ENCODE results near the gene GPR137C. TPM values are rescaled to one million over a fixed set of nuclear protein-coding genes. Genes with fewer than 3 reads are reported as not detected.

Gene GPR137C
- total and polyA plus RNA-seq, 2 of the 8 experiments (the other 6 are each of a cell fraction or from before 2014, with no cell fraction given): 2.7 to 4.3 TPM

DNA sequence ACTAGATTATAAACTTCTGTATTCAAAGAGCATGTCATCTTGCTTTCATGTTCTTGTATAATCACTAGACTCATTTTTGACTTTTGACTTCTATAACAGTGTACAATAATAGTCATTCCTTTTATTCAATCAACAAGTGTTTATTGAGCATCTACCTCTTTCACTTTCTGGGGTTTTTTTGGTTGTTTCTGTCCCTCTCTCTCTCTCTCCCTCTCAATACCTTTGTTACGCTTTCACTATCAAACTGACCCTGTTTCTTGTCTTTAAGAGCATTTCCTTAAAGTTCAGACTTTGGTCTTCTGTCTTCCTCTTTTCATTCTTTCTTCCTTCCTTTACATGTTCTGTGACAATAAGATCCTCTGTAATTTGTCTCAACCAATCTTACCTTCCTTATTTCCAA, 49.5 kb downstream of the GPR137C start:
- Histone ChIP-seq H4K8ac (ENCODE audit: extremely low read depth, insufficient read depth, low read length) (no peak overlapping the region), H3K4ac (replicated peaks; ENCODE audit: insufficient read length, low read depth, low read length) (no peak overlapping the region), H4K20me1 (replicated peaks in 1 of 2; ENCODE audit: control insufficient read depth in 1 of 2, insufficient read depth in 2 of 2, low read length in 2 of 2) (no peaks in the 10 kb centered on the region), H2AK5ac (ENCODE audit: low read depth, low read length) (no peak overlapping the region), H3K79me2 (ENCODE audit: control insufficient read depth in 1 of 2, insufficient read depth in 2 of 2, low read length in 2 of 2) (no peaks in the 10 kb centered on the region), H3K9me3 (ENCODE audit: insufficient read depth in 2 of 2, low read depth in 1 of 2, low read length in 1 of 2) (no peaks in the 10 kb centered on the region), H2BK15ac (ENCODE audit: low read length) (no peak overlapping the region), H4K91ac (replicated peaks; ENCODE audit: insufficient read length, low read length) (no peak overlapping the region), H3K36me3 (ENCODE audit: control insufficient read depth in 2 of 4, insufficient read depth in 4 of 4, low read length in 3 of 4) (no peaks in the 10 kb centered on the region), H3K79me1 (ENCODE audit: low read depth, low read length) (no peaks in the 10 kb centered on the region), H2AFZ (ENCODE audit: low read length) (no peak overlapping the region), H2BK20ac (ENCODE audit: low read length) (no peak overlapping the region), H2BK120ac (replicated peaks; ENCODE audit: low read depth, low read length) (no peak overlapping the region), H3K27me3 (replicated peaks in 1 of 4; ENCODE audit: control insufficient read depth in 3 of 4, extremely low read depth in 1 of 4, insufficient read depth in 3 of 4, low read length in 3 of 4) (no peaks in the 10 kb centered on the region), H3K9ac (replicated peaks in 1 of 4; ENCODE audit: extremely low read depth in 1 of 4, low read depth in 3 of 4, low read length in 3 of 4) (no peak overlapping the region), H3K4me3 (ENCODE audit: extremely low read depth in 1 of 4, insufficient read depth in 2 of 4, low read depth in 3 of 4, low read length in 4 of 4) (no peak overlapping the region), H3K4me2 (ENCODE audit: insufficient read depth in 1 of 2, low read depth in 2 of 2, low read length in 2 of 2) (no peak overlapping the region), H3K23ac (ENCODE audit: insufficient read length) (no peak overlapping the region), H3K14ac (ENCODE audit: insufficient read length) (no peak overlapping the region), H3K23me2 (ENCODE audit: low read depth, low read length) (no peaks in the 10 kb centered on the region), H3K27ac (ENCODE audit: low read depth, low read length) (no peak overlapping the region), H4K5ac (ENCODE audit: insufficient read length, low read depth, low read length) (no peak overlapping the region), H3K4me1 (replicated peaks in 1 of 4; ENCODE audit: control insufficient read depth in 3 of 4, insufficient read depth in 4 of 4, low read length in 3 of 4) (no peaks in the 10 kb centered on the region), H2BK12ac (ENCODE audit: low read depth, low read length) (no peak overlapping the region), H3K18ac (ENCODE audit: extremely low read depth, low read length) (no peak overlapping the region), H3K56ac (replicated peaks; ENCODE audit: insufficient read length, low read depth, low read length) (no peak overlapping the region), H2BK5ac (ENCODE audit: low read depth, low read length) (no peak overlapping the region)
- FAIRE-seq (no peak), DNase-seq (ENCODE audit: low read depth in 1 of 2, low spot score in 2 of 2) (no peak)
- CTCF ChIA-PET (ENCODE audit: partially characterized antibody): no interaction called here
- POLR2A ChIA-PET (ENCODE audit: partially characterized antibody): no interaction called here
- 81% methylated on average over 1 of the region's 1 CpG; no CpG with 5 or more reads in 1 of the 2 experiments for WGBS, 2 experiments (ENCODE audit: extremely low coverage in 1 of 2, insufficient coverage in 1 of 2, insufficient read length in 1 of 2, insufficient replicate concordance in 2 of 2, low coverage in 1 of 2, low lambda C conversion rate in 2 of 2, missing lambda C conversion rate in 1 of 2)
- no peak for TF ChIP-seq BCL11A (IDR thresholded peaks at IDR 0.05; ENCODE audit: low read depth in 2 of 2, low read length in 2 of 2)
- TF ChIP-seq RAD21 (IDR thresholded peaks at IDR 0.05 in 1 of 2, conservative IDR thresholded peaks at IDR 0.05 in 1 of 2; ENCODE audit: low read depth in 2 of 2, low read length in 2 of 2): no peak
- no peak for TF ChIP-seq SIX5 (IDR thresholded peaks at IDR 0.05; ENCODE audit: low read depth, low read length)
- TF ChIP-seq CBX8 (IDR thresholded peaks at IDR 0.05; ENCODE audit: borderline replicate concordance, low read depth, low read length): no peak
- TF ChIP-seq JUN (IDR thresholded peaks at IDR 0.05; ENCODE audit: low read depth, low read length): no peak
- TF ChIP-seq CEBPB (IDR thresholded peaks at IDR 0.05; ENCODE audit: low read depth, low read length): no peak
- TF ChIP-seq SIRT6 (IDR thresholded peaks at IDR 0.05; ENCODE audit: low read length): no peak
- no peak for TF ChIP-seq HDAC6 (IDR thresholded peaks at IDR 0.05; ENCODE audit: low read depth, low read length)
- no peak for TF ChIP-seq EP300 (IDR thresholded peaks at IDR 0.05; ENCODE audit: borderline replicate concordance in 1 of 2, low read depth in 2 of 2, low read length in 2 of 2)
- no peak for TF ChIP-seq EZH2 (IDR thresholded peaks at IDR 0.05; ENCODE audit: low read depth, low read length, severe bottlenecking)
- no peak for TF ChIP-seq POU5F1 (IDR thresholded peaks at IDR 0.05; ENCODE audit: low read depth, low read length)
- no peak for TF ChIP-seq CHD1 (IDR thresholded peaks at IDR 0.05; ENCODE audit: low read depth, low read length)
- no peak for TF ChIP-seq SAP30 (IDR thresholded peaks at IDR 0.05; ENCODE audit: insufficient read depth, insufficient replicate concordance, low read length)
- TF ChIP-seq KDM1A (IDR thresholded peaks at IDR 0.05; ENCODE audit: borderline replicate concordance, low read length): no peak
- TF ChIP-seq TAF1 (IDR thresholded peaks at IDR 0.05; ENCODE audit: low read depth, low read length): no peak
